Breast epithelium (tissue), 4 donors: ENCODE measurements around the gene ARHGAP8. TPM values are rescaled to one million over a fixed set of nuclear protein-coding genes. Genes with fewer than 3 reads are reported as not detected.
"Not testable (repeated sequence)": the region's sequence is repeated elsewhere in the genome, so short reads cannot be mapped to it uniquely, and the experiment has no call there.

ENCODE experiments used
- DNase-seq, 2 donors: peaks; one replicate each; pipeline ENCODE4 v3.0.0-alpha.2; 2019; ENCODE audit warnings: low spot score in 2 of 2
- H3K27ac ChIP-seq, 2 donors: fragments of 200-600 bp; sonication (generic) in 1 of 2; one replicate each; pipeline ENCODE4 v1.5.1; 2016 to 2019; ENCODE audit warnings: mild to moderate bottlenecking in 1 of 2
- H3K27me3 ChIP-seq, 2 donors: fragments of 200-600 bp; sonication (generic) in 1 of 2; one replicate each; pipeline versions ENCODE4 v1.5.1 to v1.6.0; 2017 to 2019; ENCODE audit warnings: control low read depth in 1 of 2, mild to moderate bottlenecking in 1 of 2
- H3K36me3 ChIP-seq: fragments of 200-600 bp; one replicate; pipeline ENCODE4 v1.5.1; 2019
- H3K4me1 ChIP-seq, 2 donors: fragments of 200-600 bp; sonication (generic); one replicate each; pipeline ENCODE4 v1.5.1; 2016 to 2019; ENCODE audit warnings: control low read depth in 1 of 2
- H3K4me3 ChIP-seq, 3 donors: fragments of 200-600 bp; sonication (generic); 1 replicate in 2 of 3; 2 replicates in 1 of 3; pipeline ENCODE4 v1.5.1; 2016 to 2019; ENCODE audit warnings: mild to moderate bottlenecking in 3 of 3, moderate library complexity in 2 of 3
- H3K9me3 ChIP-seq, 2 donors: fragments of 200-600 bp; sonication (generic) in 1 of 2; one replicate each; pipeline ENCODE4 v1.5.1; 2016 to 2019; ENCODE audit warnings: control low read depth in 1 of 2
- CTCF ChIP-seq, 3 donors: fragments of 450-650 bp; IDR thresholded peaks; one replicate each; pipeline ENCODE4 v1.5.1; 2016 to 2017; ENCODE audit warnings: antibody characterized with exemption in 3 of 3, mild to moderate bottlenecking in 3 of 3, moderate library complexity in 3 of 3
- POLR2A ChIP-seq: fragments of 450-650 bp; IDR thresholded peaks from one replicate; pipeline ENCODE4 v1.6.1; 2016; ENCODE audit warnings: antibody characterized with exemption, mild to moderate bottlenecking, moderate library complexity
- POLR2AphosphoS5 ChIP-seq, 3 donors: sonication (generic); formaldehyde crosslinking; IDR thresholded peaks; one replicate each; pipeline ENCODE4 v1.6.1; 2017; ENCODE audit warnings: antibody characterized with exemption in 3 of 3
- intact Hi-C: fragments of 100-400 bp; cut with DNase I; formaldehyde crosslinking; loops from one replicate; pipeline ENCODE4 v1.15.1; 2023; ENCODE audit warnings: low total_unique reads
- total RNA-seq, 3 donors: library from RNA; depleted of rRNA; stranded (reverse); fragments of >200 nt; gene quantifications; one replicate each; pipeline ENCODE4 v1.1.0, GENCODE V29; 2016

The ARHGAP8 gene
- total RNA-seq, 3 donors from 2014 or later = 9.8 to 39.4 (median 32.4) TPM

DNA sequence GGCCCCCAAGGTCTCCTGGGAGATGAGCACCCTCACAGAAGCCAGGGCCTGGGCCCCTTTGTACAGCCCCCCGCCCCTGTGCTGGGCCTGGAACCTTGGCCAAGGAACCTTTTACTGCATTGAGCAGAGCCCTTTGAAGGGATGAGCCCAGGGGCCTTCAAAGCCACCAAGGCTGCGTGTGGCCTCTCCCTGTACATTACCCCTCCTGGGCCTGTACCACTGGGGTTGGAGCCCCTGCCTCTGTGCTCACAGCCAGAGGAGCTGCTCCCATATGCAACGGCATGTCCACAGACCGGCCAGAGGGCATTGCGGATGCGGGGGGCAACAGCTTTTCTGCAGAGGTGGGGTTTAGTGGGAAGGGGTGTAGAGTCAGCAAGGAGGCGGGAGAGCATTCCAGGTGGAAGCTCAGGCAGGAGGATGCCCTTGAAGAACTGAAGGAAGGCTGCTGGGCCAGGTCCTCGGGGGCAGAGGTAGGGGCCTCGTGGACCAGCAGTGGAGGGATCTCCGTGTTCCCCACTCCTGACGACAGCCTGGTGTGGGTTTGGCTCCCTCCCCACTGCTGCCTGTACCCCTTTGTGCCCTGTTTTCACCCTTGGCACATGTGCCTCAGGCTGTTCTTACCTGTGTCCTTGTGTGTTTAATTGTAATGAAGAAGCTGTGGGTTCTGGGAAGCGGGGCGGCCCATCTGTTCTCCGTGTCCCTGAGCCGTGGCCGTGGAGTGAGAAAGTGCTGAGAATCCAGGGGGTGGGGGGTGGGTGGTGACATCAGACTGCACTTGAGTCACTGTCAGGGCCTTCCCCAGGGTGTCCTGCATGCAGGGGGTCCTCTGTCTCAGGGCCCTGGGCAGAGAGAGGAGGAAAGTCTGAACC, 46.9 kb downstream of the ARHGAP8 start:
- Histone ChIP-seq H3K4me3 (no peak overlapping the region), H3K36me3 (no peaks in the 10 kb centered on the region), H3K27me3 (no peaks in the 10 kb centered on the region), H3K4me1 (no peaks in the 10 kb centered on the region), H3K27ac (no peak overlapping the region), H3K9me3 (no peaks in the 10 kb centered on the region)
- TF ChIP-seq CTCF (IDR thresholded peaks at IDR 0.05) = no peak
- no peak for TF ChIP-seq POLR2AphosphoS5 (IDR thresholded peaks at IDR 0.05)
- TF ChIP-seq POLR2A = no peak
- intact Hi-C loops = no loop called here
- DNase-seq = no peak

- H3K27me3 ChIP-seq = not testable (repeated sequence)
These were observed 47.7 kb downstream of the ARHGAP8 start for GRCh38 chr22:44799946-44800634.

DNA sequence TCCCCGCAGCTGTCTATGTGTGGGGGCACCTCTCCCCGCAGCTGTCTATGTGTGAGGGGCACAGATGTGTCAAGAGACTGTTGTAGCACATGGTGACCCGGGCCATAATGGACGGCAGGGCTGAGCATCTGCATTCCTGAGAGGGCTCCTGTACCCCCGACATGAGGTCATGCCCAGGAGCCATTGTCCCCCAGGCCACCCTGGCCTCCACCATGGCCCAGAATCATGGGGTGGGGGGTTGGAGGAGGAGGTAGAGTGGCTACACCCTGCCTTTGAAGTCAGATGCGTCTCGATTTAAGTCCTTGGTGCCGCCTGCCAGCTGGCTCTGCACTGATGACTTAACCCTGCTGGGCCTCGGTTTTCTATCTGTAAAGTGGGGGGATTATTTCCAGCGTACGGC, 49.1 kb downstream of the ARHGAP8 start:
- H3K4me1 ChIP-seq = no peaks in the 10 kb centered on the region
- H3K36me3 ChIP-seq = no peaks in the 10 kb centered on the region
- intact Hi-C loops = no loop called here
- no peak for DNase-seq
- no peak overlapping the region for H3K27ac ChIP-seq
- no peak overlapping the region for H3K4me3 ChIP-seq
- H3K9me3 ChIP-seq = no peaks in the 10 kb centered on the region
- no peaks in the 10 kb centered on the region for H3K27me3 ChIP-seq
- TF ChIP-seq CTCF (IDR thresholded peaks at IDR 0.05) = no peak
- no peak for TF ChIP-seq POLR2A
- TF ChIP-seq POLR2AphosphoS5 (IDR thresholded peaks at IDR 0.05) = no peak

More at GRCh38 chr22:44799946-44800634, 47.7 kb downstream of the ARHGAP8 start:
- H3K36me3 ChIP-seq, H3K4me1 ChIP-seq, H3K9me3 ChIP-seq, DNase-seq, H3K27ac ChIP-seq, intact Hi-C loops, H3K4me3 ChIP-seq: not testable (repeated sequence)

DNA sequence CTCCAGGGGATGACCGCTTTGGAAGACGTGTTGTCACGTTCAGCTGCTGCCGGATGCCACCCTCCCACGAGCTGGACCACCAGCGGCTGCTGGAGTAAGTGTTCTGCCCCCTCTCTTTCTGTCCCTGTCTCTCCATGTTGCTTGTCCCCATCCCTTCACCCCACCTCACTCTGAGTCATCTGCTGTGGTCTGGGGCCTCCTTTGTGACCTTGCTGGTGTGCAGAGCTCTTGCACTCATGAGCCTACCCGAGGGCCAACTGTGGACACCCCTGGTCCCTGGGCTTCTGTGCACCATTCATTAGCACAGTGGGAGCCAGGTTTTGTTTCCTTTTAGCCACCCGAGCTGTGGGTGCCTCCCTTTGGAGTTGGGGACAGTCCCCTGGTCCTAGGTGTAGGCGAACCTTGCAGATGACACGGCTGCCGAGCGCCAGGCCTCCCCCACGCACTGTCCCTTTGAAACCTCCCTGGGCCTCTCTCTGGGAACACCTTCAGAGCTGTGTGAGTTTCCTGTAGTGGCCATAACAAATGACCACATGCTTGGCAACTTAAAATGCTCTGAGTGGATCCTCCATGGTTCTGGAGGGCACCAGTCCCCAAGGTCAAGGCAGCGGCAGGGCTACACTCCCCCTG, 49.8 kb downstream of the ARHGAP8 start:
- Histone ChIP-seq H3K4me3 (no peak overlapping the region), H3K27me3 (no peaks in the 10 kb centered on the region), H3K4me1 (no peaks in the 10 kb centered on the region), H3K9me3 (no peaks in the 10 kb centered on the region), H3K27ac (no peak overlapping the region), H3K36me3 (no peaks in the 10 kb centered on the region)
- intact Hi-C loops = no loop called here
- no peak for TF ChIP-seq POLR2A
- TF ChIP-seq POLR2AphosphoS5 (IDR thresholded peaks at IDR 0.05) = no peak
- no peak for TF ChIP-seq CTCF (IDR thresholded peaks at IDR 0.05)
- DNase-seq = no peak

DNA sequence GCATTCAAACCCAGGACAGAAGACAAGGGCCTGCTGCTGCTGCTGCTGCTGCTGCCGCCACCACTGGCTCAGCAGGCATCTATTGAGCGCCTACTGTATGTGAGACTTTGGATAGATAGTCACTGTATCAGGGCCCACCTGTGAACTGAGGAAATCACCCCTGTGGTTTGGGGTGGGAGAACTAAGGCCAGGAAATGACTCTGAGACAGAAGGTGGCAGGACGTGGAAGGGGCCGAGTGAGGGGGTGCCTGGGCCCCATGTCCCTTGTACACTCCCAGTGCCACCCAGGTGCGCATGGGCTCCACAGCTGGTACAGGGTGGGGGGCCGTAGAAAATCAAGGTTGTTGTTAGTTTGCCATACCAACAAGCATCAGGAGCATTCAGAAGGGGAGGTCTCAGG, 50.6 kb downstream of the ARHGAP8 start:
- Histone ChIP-seq H3K4me1 (no peaks in the 10 kb centered on the region), H3K27me3 (no peaks in the 10 kb centered on the region), H3K9me3 (no peaks in the 10 kb centered on the region), H3K27ac (no peak overlapping the region), H3K4me3 (no peak overlapping the region), H3K36me3 (no peaks in the 10 kb centered on the region)
- no peak for TF ChIP-seq POLR2A
- TF ChIP-seq POLR2AphosphoS5 (IDR thresholded peaks at IDR 0.05) = no peak
- TF ChIP-seq CTCF (IDR thresholded peaks at IDR 0.05) = no peak
- intact Hi-C loops = no loop called here
- no peak for DNase-seq
